GM12878 (cell line): ENCODE measurements around the gene S1PR2. TPM values are rescaled to one million over a fixed set of nuclear protein-coding genes. Genes with fewer than 3 reads are reported as not detected.

ENCODE experiments used
- ATAC-seq: fragments of 200-7000 bp; cut with Tn5 transposase; 3 replicates; pipeline ENCODE4 v1.9.1; 2020; ENCODE audit warnings: mild to moderate bottlenecking, moderate library complexity
- BruUV-seq: library from RNA; stranded (reverse); fragments of 400-500 nt; replicated peaks from 2 replicates; lab custom pipeline; 2021; lab: Mats Ljungman, UMichigan
- CTCF ChIA-PET: fragments of 300-600 bp; sonication (Branson Sonifier 250); formaldehyde crosslinking; extraction: SDS; loops from one replicate; lab custom pipeline; 2021; ENCODE audit warnings: inconsistent platforms; lab: Yijun Ruan, JAX
- POLR2A ChIA-PET: fragments of 350-600 bp; formaldehyde crosslinking; extraction: SDS; loops from one replicate; lab custom pipeline; 2021; ENCODE audit warnings: inconsistent platforms; lab: Charles Lee
- RAD21 ChIA-PET: fragments of 300-600 bp; sonication (Branson Sonifier 250); formaldehyde crosslinking; loops from one replicate; lab custom pipeline; 2023; ENCODE audit warnings: antibody characterized with exemption; ENCODE audit not compliant: unreplicated experiment; lab: Charles Lee
- SMC1A ChIA-PET: fragments of 300-600 bp; sonication (Branson Sonifier 250); formaldehyde crosslinking; loops from one replicate; lab custom pipeline; 2023; ENCODE audit not compliant: unreplicated experiment, uncharacterized antibody; lab: Charles Lee
- DNase-seq: peaks from one replicate; pipeline ENCODE4 v3.0.0-alpha.2; 2011; ENCODE audit warnings: low read depth, low spot score
- FAIRE-seq: peaks from 3 replicates; lab custom pipeline; 2011; peaks lifted over from hg19 to GRCh38; lab: Jason Lieb, UNC
- H2AFZ ChIP-seq: 2 replicates; pipeline ENCODE4 v1.6.0; 2011; ENCODE audit warnings: low read depth, low read length, control low read depth; ENCODE audit not compliant: control insufficient read depth
- H3K27ac ChIP-seq: 2 replicates; pipeline ENCODE4 v1.5.1; 2011; ENCODE audit warnings: control low read depth; ENCODE audit not compliant: control insufficient read depth, insufficient read depth
- H3K27me3 ChIP-seq, 2 experiments: replicated peaks in 1 of 2; 2 replicates each; pipeline versions ENCODE4 v1.6.0 to v1.6.1; 2011; ENCODE audit warnings: low read length in 1 of 2; ENCODE audit not compliant: control insufficient read depth in 2 of 2, insufficient read depth in 2 of 2
- H3K36me3 ChIP-seq, 2 experiments: 2 replicates each; pipeline ENCODE4 v1.5.1; 2011; ENCODE audit warnings: low read length in 1 of 2; ENCODE audit not compliant: control insufficient read depth in 2 of 2, insufficient read depth in 2 of 2
- H3K4me1 ChIP-seq: 2 replicates; pipeline ENCODE4 v1.6.1; 2011; ENCODE audit warnings: mild to moderate bottlenecking, low read length, moderate library complexity, mixed read lengths; ENCODE audit not compliant: control insufficient read depth, insufficient read depth
- H3K4me2 ChIP-seq: 2 replicates; pipeline ENCODE4 v1.6.0; 2011; ENCODE audit warnings: control low read depth; ENCODE audit not compliant: control insufficient read depth, insufficient read depth
- H3K4me3 ChIP-seq: fragments of 200-600 bp; sonication (generic); 2 replicates; pipeline ENCODE4 v1.5.1; 2016
- H3K79me2 ChIP-seq: 2 replicates; pipeline ENCODE4 v1.6.0; 2011; ENCODE audit warnings: low read length; ENCODE audit not compliant: control insufficient read depth, insufficient read depth
- H3K9ac ChIP-seq: 2 replicates; pipeline ENCODE4 v1.8.0; 2011; ENCODE audit warnings: low read length, control low read depth, mixed read lengths; ENCODE audit not compliant: control insufficient read depth, insufficient read depth
- H3K9me3 ChIP-seq: replicated peaks from 3 replicates; pipeline ENCODE4 v1.5.1; 2011; ENCODE audit warnings: mild to moderate bottlenecking, low read length; ENCODE audit not compliant: control insufficient read depth, insufficient read depth
- H4K20me1 ChIP-seq: 2 replicates; pipeline ENCODE4 v1.6.0; 2011; ENCODE audit not compliant: control insufficient read depth, insufficient read depth
- BHLHE40 ChIP-seq, 2 experiments: fragments of 450-650 bp in 1 of 2; IDR thresholded peaks; 2 replicates each; pipeline ENCODE4 v1.6.1; 2011 to 2017; ENCODE audit warnings: low read depth in 2 of 2, borderline replicate concordance in 1 of 2, improper control_type of control experiment in 1 of 2, low read length in 1 of 2, mild to moderate bottlenecking in 1 of 2
- CEBPB ChIP-seq, 2 experiments: fragments of 150-350 bp in 1 of 2; IDR thresholded peaks; 2 replicates each; pipeline ENCODE4 v1.6.1; 2012 to 2014; ENCODE audit warnings: low read depth in 2 of 2, low read length in 2 of 2, borderline replicate concordance in 1 of 2, inconsistent platforms in 1 of 2
- ESRRA ChIP-seq: IDR thresholded peaks from 2 replicates; pipeline ENCODE4 v1.6.1; 2012; ENCODE audit warnings: mild to moderate bottlenecking, low read length, improper control_type of control experiment
- HCFC1 ChIP-seq: fragments of 150-350 bp; IDR thresholded peaks from 2 replicates; pipeline ENCODE4 v1.6.1; 2014; ENCODE audit warnings: low read length
- IRF5 ChIP-seq: fragments of 450-650 bp; IDR thresholded peaks from 2 replicates; pipeline ENCODE4 v1.6.1; 2017; ENCODE audit warnings: borderline replicate concordance
- NR2F1 ChIP-seq: fragments of 450-650 bp; conservative IDR thresholded peaks from 2 replicates; pipeline ENCODE4 v1.6.1; 2017; ENCODE audit warnings: mild to moderate bottlenecking
- PAX8 ChIP-seq: fragments of 450-650 bp; IDR thresholded peaks from 2 replicates; pipeline ENCODE4 v1.6.1; 2017; ENCODE audit warnings: mild to moderate bottlenecking, moderate library complexity
- POU2F2 ChIP-seq: IDR thresholded peaks from 3 replicates; pipeline ENCODE4 v1.6.1; 2011; ENCODE audit warnings: low read depth, mild to moderate bottlenecking, low read length, borderline replicate concordance
- ZNF384 ChIP-seq: IDR thresholded peaks from 2 replicates; pipeline ENCODE4 v1.6.1; 2012; ENCODE audit warnings: low read depth, mild to moderate bottlenecking, low read length, improper control_type of control experiment, borderline replicate concordance
- WGBS: methylation state at CpG from one replicate; pipeline ENCODE4 v1.1.6; 2016; ENCODE audit warnings: low lambda C conversion rate; ENCODE audit not compliant: insufficient replicate concordance, insufficient coverage; ENCODE audit errors: missing lambda C conversion rate; 5-methylcytosine and 5-hydroxymethylcytosine counted together
- in situ Hi-C: fragments of 300-500 bp; cut with MboI; formaldehyde crosslinking; loops from 9 replicates; pipeline ENCODE4 v1.14.3; 2018; ENCODE audit warnings: mixed read lengths
- intact Hi-C: fragments of 100-400 bp; cut with micrococcal nuclease; formaldehyde crosslinking; loops from one replicate; pipeline ENCODE4 v1.14.2; 2022; ENCODE audit not compliant: unreplicated experiment
- polyA plus RNA-seq, 11 experiments: library from polyadenylated mRNA; depleted of rRNA in 4 of 11; unstranded in 6 of 11; stranded (reverse) in 5 of 11; fragments of >200 nt; fragmentation: Nextera tagmentation in 4 of 11; fragmentation: Illumina TruSeq in 1 of 11; extraction: Ambion mirVana in 4 of 11; extraction: Trizol in 1 of 11; gene quantifications; 1 replicate in 1 of 11; 2 replicates in 10 of 11; pipeline versions ENCODE4 v1.2.1 to v1.2.3, GENCODE V29; 2011 to 2016; ENCODE audit warnings: inconsistent platforms in 2 of 11, missing spikeins in 2 of 11, low read depth in 1 of 11
- total RNA-seq, 4 experiments: library from RNA; depleted of rRNA in 3 of 4; stranded (reverse); fragments of >200 nt in 3 of 4; fragmentation: Illumina TruSeq in 1 of 4; extraction: Trizol in 1 of 4; gene quantifications; 2 replicates each; pipeline versions ENCODE4 v1.2.1 to v1.2.3, GENCODE V29; 2013 to 2021
- TF ChIP-seq, protein P1 (sequence below): fragments of 450-650 bp; IDR thresholded peaks from 2 replicates; pipeline ENCODE4 v1.6.1; 2016; ENCODE audit warnings: mild to moderate bottlenecking
- TF ChIP-seq, protein P2 (sequence below): IDR thresholded peaks from 2 replicates; pipeline ENCODE4 v1.6.1; 2011; ENCODE audit warnings: low read depth, mild to moderate bottlenecking, low read length, moderate library complexity, borderline replicate concordance; ENCODE audit errors: extremely low read depth
- TF ChIP-seq, protein P3 (sequence below): IDR thresholded peaks from 2 replicates; pipeline ENCODE4 v1.6.1; 2012; ENCODE audit warnings: low read depth, low read length, improper control_type of control experiment
- TF ChIP-seq, protein P4 (sequence below): fragments of 450-650 bp; formaldehyde crosslinking; IDR thresholded peaks from 2 replicates; pipeline ENCODE4 v1.4.0; 2020; ENCODE audit warnings: mild to moderate bottlenecking, moderate library complexity

Gene S1PR2
- total and polyA plus RNA-seq, 10 of the 15 experiments (the other 5 are each of a cell fraction or from before 2014, with no cell fraction given) = 4.9 to 26.8 (median 11.6) TPM

GRCh38 chr19:10269333-10270179 lies 38.4 kb upstream of the S1PR2 start:
- no peaks in the 10 kb centered on the region for H3K27me3 ChIP-seq
- H3K79me2 ChIP-seq = peaks cover 43% of the 10 kb centered on the region
- no TSS peak for BruUV-seq
- 2% methylated on average over 56 of the region's 59 CpGs for WGBS
- peak overlapping the region; percentile 98 for H3K27ac ChIP-seq
- no peaks in the 10 kb centered on the region; the same call in 1 of the 2 replicates for H3K4me1 ChIP-seq
- peak overlapping the region; percentile 92 for H3K4me3 ChIP-seq
- POLR2A ChIA-PET = interaction anchor here (0.5 to 4.7 kb wide), 18 partner anchors 9 to 168 kb away, joined by 3 to 108 read pairs (median 4); partner anchors contain the start of genes ICAM4, ICAM5 and TYK2
- H3K9ac ChIP-seq = peak overlapping the region; percentile 89
- intact Hi-C loops (loop anchor here (1.0 to 5.0 kb wide), 3 partner anchors 63 to 120 kb away; partner anchors contain the start of genes RAVER1 and TYK2), in situ Hi-C loops (loop anchor here (5.0 kb wide), 1 partner anchor 118 kb away; no protein-coding TSS in a partner anchor)
- SMC1A ChIA-PET = interaction anchor here (0.8 to 8.5 kb wide), 17 partner anchors 10 to 342 kb away, joined by 3 to 158 read pairs (median 6); partner anchors contain the start of genes ICAM4, ICAM5 and TYK2
- FAIRE-seq (no peak), ATAC-seq (peak; percentile 55), DNase-seq (no peak)
- CTCF ChIA-PET = interaction anchor here (0.5 to 11.2 kb wide), 20 partner anchors 10 to 337 kb away, joined by 3 to 370 read pairs (median 4); partner anchors contain the start of genes CDC37, ICAM4, ICAM5 and PDE4A
- RAD21 ChIA-PET = interaction anchor here (0.6 to 6.1 kb wide), 22 partner anchors 10 to 325 kb away, joined by 3 to 206 read pairs (median 6); partner anchors contain the start of genes CDC37, ICAM4, ICAM5 and MRPL4
- peak overlapping the region; percentile 99 for H3K4me2 ChIP-seq
- H2AFZ ChIP-seq = peak overlapping the region; percentile 35
- H3K36me3 ChIP-seq = peaks cover under 1 to 7% of the 10 kb centered on the region in 2 experiments; a peak in 3 of 4 replicates
- no peaks in the 10 kb centered on the region for H3K9me3 ChIP-seq
- no peaks in the 10 kb centered on the region for H4K20me1 ChIP-seq
- TF ChIP-seq PAX8 (no peak), NR2F1 (peak; percentile 47), BHLHE40 (IDR thresholded peaks at IDR 0.05; ENCODE audit: borderline replicate concordance in 1 of 2, low read depth in 2 of 2, low read length in 1 of 2) (peak; percentile 43 to 53; a peak in 1 of 4 replicates), ESRRA (peak; percentile 62; the same call in 1 of the 2 replicates), IRF5 (no peak), ZNF384 (no peak), HCFC1 (no peak), CEBPB (IDR thresholded peaks at IDR 0.05; ENCODE audit: borderline replicate concordance in 1 of 2, low read depth in 2 of 2, low read length in 2 of 2) (no peak), POU2F2 (peak; percentile 55; the same call in 1 of the 3 replicates)
- TF ChIP-seq, protein P1, sequence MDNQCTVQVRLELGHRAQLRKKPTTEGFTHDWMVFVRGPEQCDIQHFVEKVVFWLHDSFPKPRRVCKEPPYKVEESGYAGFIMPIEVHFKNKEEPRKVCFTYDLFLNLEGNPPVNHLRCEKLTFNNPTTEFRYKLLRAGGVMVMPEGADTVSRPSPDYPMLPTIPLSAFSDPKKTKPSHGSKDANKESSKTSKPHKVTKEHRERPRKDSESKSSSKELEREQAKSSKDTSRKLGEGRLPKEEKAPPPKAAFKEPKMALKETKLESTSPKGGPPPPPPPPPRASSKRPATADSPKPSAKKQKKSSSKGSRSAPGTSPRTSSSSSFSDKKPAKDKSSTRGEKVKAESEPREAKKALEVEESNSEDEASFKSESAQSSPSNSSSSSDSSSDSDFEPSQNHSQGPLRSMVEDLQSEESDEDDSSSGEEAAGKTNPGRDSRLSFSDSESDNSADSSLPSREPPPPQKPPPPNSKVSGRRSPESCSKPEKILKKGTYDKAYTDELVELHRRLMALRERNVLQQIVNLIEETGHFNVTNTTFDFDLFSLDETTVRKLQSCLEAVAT = no peak
- TF ChIP-seq, protein P2, sequence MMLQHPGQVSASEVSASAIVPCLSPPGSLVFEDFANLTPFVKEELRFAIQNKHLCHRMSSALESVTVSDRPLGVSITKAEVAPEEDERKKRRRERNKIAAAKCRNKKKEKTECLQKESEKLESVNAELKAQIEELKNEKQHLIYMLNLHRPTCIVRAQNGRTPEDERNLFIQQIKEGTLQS = no peak
- TF ChIP-seq, protein P3, sequence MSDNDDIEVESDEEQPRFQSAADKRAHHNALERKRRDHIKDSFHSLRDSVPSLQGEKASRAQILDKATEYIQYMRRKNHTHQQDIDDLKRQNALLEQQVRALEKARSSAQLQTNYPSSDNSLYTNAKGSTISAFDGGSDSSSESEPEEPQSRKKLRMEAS = no peak; the same call in 1 of the 2 replicates
- TF ChIP-seq, protein P4, sequence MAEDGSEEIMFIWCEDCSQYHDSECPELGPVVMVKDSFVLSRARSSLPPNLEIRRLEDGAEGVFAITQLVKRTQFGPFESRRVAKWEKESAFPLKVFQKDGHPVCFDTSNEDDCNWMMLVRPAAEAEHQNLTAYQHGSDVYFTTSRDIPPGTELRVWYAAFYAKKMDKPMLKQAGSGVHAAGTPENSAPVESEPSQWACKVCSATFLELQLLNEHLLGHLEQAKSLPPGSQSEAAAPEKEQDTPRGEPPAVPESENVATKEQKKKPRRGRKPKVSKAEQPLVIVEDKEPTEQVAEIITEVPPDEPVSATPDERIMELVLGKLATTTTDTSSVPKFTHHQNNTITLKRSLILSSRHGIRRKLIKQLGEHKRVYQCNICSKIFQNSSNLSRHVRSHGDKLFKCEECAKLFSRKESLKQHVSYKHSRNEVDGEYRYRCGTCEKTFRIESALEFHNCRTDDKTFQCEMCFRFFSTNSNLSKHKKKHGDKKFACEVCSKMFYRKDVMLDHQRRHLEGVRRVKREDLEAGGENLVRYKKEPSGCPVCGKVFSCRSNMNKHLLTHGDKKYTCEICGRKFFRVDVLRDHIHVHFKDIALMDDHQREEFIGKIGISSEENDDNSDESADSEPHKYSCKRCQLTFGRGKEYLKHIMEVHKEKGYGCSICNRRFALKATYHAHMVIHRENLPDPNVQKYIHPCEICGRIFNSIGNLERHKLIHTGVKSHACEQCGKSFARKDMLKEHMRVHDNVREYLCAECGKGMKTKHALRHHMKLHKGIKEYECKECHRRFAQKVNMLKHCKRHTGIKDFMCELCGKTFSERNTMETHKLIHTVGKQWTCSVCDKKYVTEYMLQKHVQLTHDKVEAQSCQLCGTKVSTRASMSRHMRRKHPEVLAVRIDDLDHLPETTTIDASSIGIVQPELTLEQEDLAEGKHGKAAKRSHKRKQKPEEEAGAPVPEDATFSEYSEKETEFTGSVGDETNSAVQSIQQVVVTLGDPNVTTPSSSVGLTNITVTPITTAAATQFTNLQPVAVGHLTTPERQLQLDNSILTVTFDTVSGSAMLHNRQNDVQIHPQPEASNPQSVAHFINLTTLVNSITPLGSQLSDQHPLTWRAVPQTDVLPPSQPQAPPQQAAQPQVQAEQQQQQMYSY = no peak
